ENCODE results near the gene C6orf89. TPM values are rescaled to one million over a fixed set of nuclear protein-coding genes. Genes with fewer than 3 reads are reported as not detected.

C6orf89 gene
- total RNA-seq, 1 donor from 2014 or later: 57.4 TPM

DNA sequence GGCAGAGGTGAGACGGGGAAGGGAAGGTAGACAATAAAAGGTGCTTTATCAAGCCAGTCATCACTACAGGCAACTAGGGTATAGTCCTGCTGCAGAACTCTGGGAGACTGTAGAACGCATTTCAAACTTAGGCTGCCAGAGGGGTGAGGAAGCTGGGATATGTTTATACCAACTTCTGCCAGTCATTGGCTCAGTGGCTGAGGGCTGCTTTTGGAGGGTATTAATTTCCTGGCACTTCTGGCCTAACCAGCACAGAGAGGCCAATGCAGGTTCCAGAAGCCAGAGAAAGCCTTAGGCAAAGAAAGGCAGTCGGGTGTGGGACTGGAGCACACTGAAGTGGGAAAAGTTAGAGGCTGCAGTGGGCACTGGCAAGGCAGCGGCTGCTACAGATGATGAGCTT lies 42.6 kb upstream of the C6orf89 start:
- Mint-ChIP-seq H3K27me3 (ENCODE audit: low read depth) (peaks cover 8% of the 10 kb centered on the region), H3K36me3 (ENCODE audit: low read depth) (no peaks in the 10 kb centered on the region), H3K27ac (ENCODE audit: unreplicated experiment) (no peak overlapping the region), H3K4me3 (ENCODE audit: unreplicated experiment) (no peak overlapping the region), H3K4me1 (ENCODE audit: low read depth) (peaks cover 13% of the 10 kb centered on the region), H3K9me3 (ENCODE audit: low read depth) (no peaks in the 10 kb centered on the region)
- no peak for TF ChIP-seq CTCF (IDR thresholded peaks at IDR 0.05)
- no peak for DNase-seq (ENCODE audit: low spot score)

- peaks cover 1% of the 10 kb centered on the region for H3K27me3 Mint-ChIP-seq (ENCODE audit: low read depth)
- H3K4me1 Mint-ChIP-seq (ENCODE audit: low read depth): peaks cover 21% of the 10 kb centered on the region
- no peaks in the 10 kb centered on the region for H3K9me3 Mint-ChIP-seq (ENCODE audit: low read depth)
- no peak overlapping the region for H3K4me3 Mint-ChIP-seq (ENCODE audit: unreplicated experiment)
- DNase-seq (ENCODE audit: low spot score): no peak
- no peak overlapping the region for H3K27ac Mint-ChIP-seq (ENCODE audit: unreplicated experiment)
- TF ChIP-seq CTCF (IDR thresholded peaks at IDR 0.05): no peak
- no peaks in the 10 kb centered on the region for H3K36me3 Mint-ChIP-seq (ENCODE audit: low read depth)
These were observed 41.3 kb upstream of the C6orf89 start for GRCh38 chr6:36844232-36845170.

- peaks cover 21% of the 10 kb centered on the region for H3K4me1 Mint-ChIP-seq (ENCODE audit: low read depth)
- DNase-seq (ENCODE audit: low spot score): no peak
- H3K9me3 Mint-ChIP-seq (ENCODE audit: low read depth): no peaks in the 10 kb centered on the region
- no peak overlapping the region for H3K4me3 Mint-ChIP-seq (ENCODE audit: unreplicated experiment)
- peaks cover 1% of the 10 kb centered on the region for H3K27me3 Mint-ChIP-seq (ENCODE audit: low read depth)
- TF ChIP-seq CTCF (IDR thresholded peaks at IDR 0.05): no peak
- H3K36me3 Mint-ChIP-seq (ENCODE audit: low read depth): no peaks in the 10 kb centered on the region
- no peak overlapping the region for H3K27ac Mint-ChIP-seq (ENCODE audit: unreplicated experiment)
These were observed 40.5 kb upstream of the C6orf89 start for GRCh38 chr6:36845233-36845632.

DNA sequence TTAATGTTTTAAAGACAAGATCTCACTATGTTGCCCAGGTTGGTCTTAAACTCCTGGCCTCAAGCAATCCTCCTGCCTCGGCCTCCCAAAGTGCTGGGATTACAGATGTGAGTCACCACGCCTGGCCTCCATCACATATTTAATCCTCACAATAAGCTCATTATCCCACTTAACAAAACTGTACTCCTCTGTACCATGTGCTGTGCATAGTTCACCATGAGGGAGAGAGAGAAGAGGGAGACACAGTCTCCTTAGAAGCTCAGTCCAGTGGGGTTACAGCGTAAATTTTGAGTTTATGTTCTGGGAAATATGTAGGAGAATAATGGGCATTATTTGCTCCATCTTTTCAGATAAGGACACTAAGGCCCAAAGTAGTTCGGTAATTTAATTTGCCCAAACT lies 38.6 kb upstream of the C6orf89 start:
- peaks cover 2% of the 10 kb centered on the region for H3K36me3 Mint-ChIP-seq (ENCODE audit: low read depth)
- DNase-seq (ENCODE audit: low spot score): no peak
- no peaks in the 10 kb centered on the region for H3K27me3 Mint-ChIP-seq (ENCODE audit: low read depth)
- peaks cover 15% of the 10 kb centered on the region for H3K4me1 Mint-ChIP-seq (ENCODE audit: low read depth)
- TF ChIP-seq CTCF (IDR thresholded peaks at IDR 0.05): no peak
- H3K4me3 Mint-ChIP-seq (ENCODE audit: unreplicated experiment): no peak overlapping the region
- H3K27ac Mint-ChIP-seq (ENCODE audit: unreplicated experiment): no peak overlapping the region
- H3K9me3 Mint-ChIP-seq (ENCODE audit: low read depth): peaks cover 5% of the 10 kb centered on the region

DNA sequence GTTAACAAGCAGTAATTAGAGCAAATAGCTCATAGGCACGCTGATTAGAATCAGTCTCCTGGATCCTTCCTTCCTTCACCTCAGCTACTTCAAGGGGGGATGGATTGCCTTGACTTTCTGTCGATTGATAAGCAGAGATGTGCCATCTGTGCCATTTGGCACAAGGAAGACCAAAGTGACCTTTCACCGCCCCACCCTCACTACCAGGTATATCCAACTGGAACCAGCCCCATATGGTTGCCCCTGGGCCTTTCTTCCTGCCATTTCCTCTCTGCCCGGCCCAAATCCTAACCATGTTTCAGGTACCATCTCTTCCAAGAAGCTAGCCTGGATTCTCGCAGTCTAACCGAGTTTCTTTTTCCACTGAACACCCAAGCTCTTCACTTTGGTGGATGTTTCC lies 37.8 kb upstream of the C6orf89 start:
- no peak for DNase-seq (ENCODE audit: low spot score)
- Mint-ChIP-seq H3K27me3 (ENCODE audit: low read depth) (no peaks in the 10 kb centered on the region), H3K27ac (ENCODE audit: unreplicated experiment) (no peak overlapping the region), H3K9me3 (ENCODE audit: low read depth) (peaks cover 5% of the 10 kb centered on the region), H3K36me3 (ENCODE audit: low read depth) (peaks cover 2% of the 10 kb centered on the region), H3K4me3 (ENCODE audit: unreplicated experiment) (no peak overlapping the region), H3K4me1 (ENCODE audit: low read depth) (peaks cover 21% of the 10 kb centered on the region)
- TF ChIP-seq CTCF (IDR thresholded peaks at IDR 0.05): no peak
